GM12864 (cell line): ENCODE measurements around the gene FEM1B.

Source experiments
- DNase-seq: peaks from one replicate; pipeline ENCODE4 v3.0.0-alpha.2; 2011; ENCODE audit warnings: low read depth
- H3K4me3 ChIP-seq: 2 replicates; pipeline ENCODE4 v1.5.1; 2011; ENCODE audit warnings: mild to moderate bottlenecking, low read depth, low read length, control low read depth
- CTCF ChIP-seq: IDR thresholded peaks from 2 replicates; pipeline ENCODE4 v1.5.1; 2011; ENCODE audit warnings: low read depth, mild to moderate bottlenecking, moderate library complexity, low read length, control low read depth, inconsistent platforms; ENCODE audit errors: missing control alignments

The FEM1B gene

GRCh38 chr15:68316061-68316804, 38.7 kb downstream of the FEM1B start:
- no peak for DNase-seq
- H3K4me3 ChIP-seq: no peak overlapping the region
- peak; percentile 53 for TF ChIP-seq CTCF

- H3K4me3 ChIP-seq: no peak overlapping the region
- DNase-seq: no peak
- no peak for TF ChIP-seq CTCF
Measured at GRCh38 chr15:68317281-68318007, 39.9 kb downstream of the FEM1B start.

GRCh38 chr15:68318008-68318835, 40.7 kb downstream of the FEM1B start:
- no peak for TF ChIP-seq CTCF
- DNase-seq: no peak
- H3K4me3 ChIP-seq: no peak overlapping the region

- no peak for TF ChIP-seq CTCF
- H3K4me3 ChIP-seq: no peak overlapping the region
- no peak for DNase-seq
Measured at GRCh38 chr15:68318931-68319909, 41.7 kb downstream of the FEM1B start.

GRCh38 chr15:68319997-68320396, 42.5 kb downstream of the FEM1B start:
- no peak overlapping the region for H3K4me3 ChIP-seq
- TF ChIP-seq CTCF: no peak
- DNase-seq: no peak

GRCh38 chr15:68321229-68321628, 43.7 kb downstream of the FEM1B start:
- TF ChIP-seq CTCF: no peak
- DNase-seq: no peak
- no peak overlapping the region for H3K4me3 ChIP-seq
